Mesangial cell (primary cell): Measurements from ENCODE around the gene OCIAD2. TPM values are rescaled to one million over a fixed set of nuclear protein-coding genes. Genes with fewer than 3 reads are reported as not detected.

ENCODE experiments used
- total RNA-seq: library from RNA; depleted of rRNA; stranded (reverse); fragments of >200 nt; gene quantifications from 2 replicates; pipeline ENCODE4 v1.2.3, GENCODE V29; 2015

The OCIAD2 gene
- total RNA-seq, result 88.6 and 113 TPM in 2 replicates

GRCh38 chr4:48906206-48907173, at the start of gene OCIAD2:
TSS of gene OCIAD2 (minus strand) at chr4:48906774. CDS start at chr4:48904549, 2,225 bp downstream.

Other genes with a start within 250 kb of the OCIAD2 start
- 19.1 and 28.4 TPM in 2 replicates for gene FRYL, start 126.5 kb downstream of the OCIAD2 start, total RNA-seq
- 84.0 and 85.6 TPM in 2 replicates for gene OCIAD1, start 75.7 kb downstream of the OCIAD2 start, total RNA-seq
- gene CWH43, start 79.5 kb upstream of the OCIAD2 start, total RNA-seq, result not detected in 2 replicates